ENCODE results near the gene TUSC2. TPM values are rescaled to one million over a fixed set of nuclear protein-coding genes. Genes with fewer than 3 reads are reported as not detected.

The TUSC2 gene
- total RNA-seq, 1 experiment from 2014 or later = 35.3 TPM

DNA sequence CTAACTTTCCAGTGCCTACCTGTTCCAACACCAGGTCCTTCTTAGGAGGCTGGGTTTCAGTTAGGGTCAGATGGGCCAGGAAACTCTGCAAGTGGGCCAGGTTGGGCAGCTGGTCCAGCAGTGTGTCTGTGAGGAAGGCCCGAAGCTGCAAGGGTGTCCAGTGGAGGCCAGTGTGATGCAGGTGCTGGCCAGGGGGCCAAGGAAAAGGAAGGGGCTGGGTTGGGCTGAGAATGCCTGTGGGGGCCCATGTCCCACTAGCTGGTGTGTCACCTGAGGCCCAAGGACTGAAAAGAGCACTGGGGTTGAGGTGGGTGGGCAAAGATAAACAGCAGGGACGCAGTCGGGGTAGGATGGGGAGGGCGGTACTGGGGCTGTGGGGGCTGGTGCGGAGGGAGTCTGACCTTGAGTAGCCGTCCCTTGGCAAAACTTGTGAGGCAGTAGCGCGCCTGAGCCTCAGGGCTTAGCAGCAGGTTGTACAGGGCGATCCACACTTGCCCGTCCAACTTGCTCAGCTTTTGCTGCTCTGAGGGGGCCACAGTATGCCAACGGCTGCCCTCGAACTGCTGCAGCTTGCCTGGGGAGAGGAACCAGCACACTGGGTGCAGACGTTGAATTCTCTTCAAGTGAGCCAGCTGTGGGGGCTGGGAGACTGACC, 14.1 kb upstream of the TUSC2 start:
- H3K4me1 ChIP-seq (ENCODE audit: control insufficient read depth, insufficient read depth, low read length) = 0 out of 2 replicates have a peak, but pooled peaks cover 6% of the 10 kb centered on the region
- no peaks in the 10 kb centered on the region for H3K27me3 ChIP-seq (ENCODE audit: control insufficient read depth, insufficient read depth, low read length)
- ATAC-seq (no peak), DNase-seq (ENCODE audit: low read depth, low spot score) (no peak)
- CTCF ChIA-PET = no interaction called here
- POLR2A ChIA-PET = no interaction called here
- no TSS peak for BruUV-seq (replicated peaks)
- no peaks in the 10 kb centered on the region for H3K36me3 ChIP-seq (ENCODE audit: control insufficient read depth, insufficient read depth, low read length)
- in situ Hi-C loops (cut with HindIII; ENCODE audit: low pct_unique_long_range_greater_than_20kb, low sequenced_read_pairs) = no loop called here
- no peaks in the 10 kb centered on the region for H3K9me3 ChIP-seq (ENCODE audit: control insufficient read depth, insufficient read depth, low read depth, low read length)
- TF ChIP-seq POLR2AphosphoS5 (IDR thresholded peaks at IDR 0.05; ENCODE audit: low read depth, low read length) (no peak), SIN3A (IDR thresholded peaks at IDR 0.05; ENCODE audit: borderline replicate concordance, insufficient read depth, low read depth, low read length) (no peak), REST (IDR thresholded peaks at IDR 0.05; ENCODE audit: insufficient read depth in 1 of 2, low read depth in 2 of 2, low read length in 1 of 2) (no peak), TCF7L2 (IDR thresholded peaks at IDR 0.05; ENCODE audit: low read depth, low read length) (no peak)
- TF ChIP-seq, protein P1, sequence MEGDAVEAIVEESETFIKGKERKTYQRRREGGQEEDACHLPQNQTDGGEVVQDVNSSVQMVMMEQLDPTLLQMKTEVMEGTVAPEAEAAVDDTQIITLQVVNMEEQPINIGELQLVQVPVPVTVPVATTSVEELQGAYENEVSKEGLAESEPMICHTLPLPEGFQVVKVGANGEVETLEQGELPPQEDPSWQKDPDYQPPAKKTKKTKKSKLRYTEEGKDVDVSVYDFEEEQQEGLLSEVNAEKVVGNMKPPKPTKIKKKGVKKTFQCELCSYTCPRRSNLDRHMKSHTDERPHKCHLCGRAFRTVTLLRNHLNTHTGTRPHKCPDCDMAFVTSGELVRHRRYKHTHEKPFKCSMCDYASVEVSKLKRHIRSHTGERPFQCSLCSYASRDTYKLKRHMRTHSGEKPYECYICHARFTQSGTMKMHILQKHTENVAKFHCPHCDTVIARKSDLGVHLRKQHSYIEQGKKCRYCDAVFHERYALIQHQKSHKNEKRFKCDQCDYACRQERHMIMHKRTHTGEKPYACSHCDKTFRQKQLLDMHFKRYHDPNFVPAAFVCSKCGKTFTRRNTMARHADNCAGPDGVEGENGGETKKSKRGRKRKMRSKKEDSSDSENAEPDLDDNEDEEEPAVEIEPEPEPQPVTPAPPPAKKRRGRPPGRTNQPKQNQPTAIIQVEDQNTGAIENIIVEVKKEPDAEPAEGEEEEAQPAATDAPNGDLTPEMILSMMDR (IDR thresholded peaks at IDR 0.05) = no peak
- H3K27ac ChIP-seq (ENCODE audit: low read length) = no peak overlapping the region
- H3K4me3 ChIP-seq (ENCODE audit: low read depth in 2 of 2, low read length in 2 of 2) = no peak overlapping the region
- intact Hi-C loops (cut with micrococcal nuclease; ENCODE audit: unreplicated experiment) = no loop called here

GRCh38 chr3:50341537-50341936, 13.5 kb upstream of the TUSC2 start:
- in situ Hi-C loops (cut with HindIII; ENCODE audit: low pct_unique_long_range_greater_than_20kb, low sequenced_read_pairs) = no loop called here
- no peak for DNase-seq (ENCODE audit: low read depth, low spot score)
- intact Hi-C loops (cut with micrococcal nuclease; ENCODE audit: unreplicated experiment) = no loop called here
- Histone ChIP-seq H3K9me3 (ENCODE audit: control insufficient read depth, insufficient read depth, low read depth, low read length) (no peaks in the 10 kb centered on the region), H3K36me3 (ENCODE audit: control insufficient read depth, insufficient read depth, low read length) (peaks cover 4% of the 10 kb centered on the region; the same call in 1 of the 2 replicates), H3K4me1 (ENCODE audit: control insufficient read depth, insufficient read depth, low read length) (0 out of 2 replicates have a peak, but pooled peaks cover 6% of the 10 kb centered on the region), H3K27ac (ENCODE audit: low read length) (no peak overlapping the region), H3K27me3 (ENCODE audit: control insufficient read depth, insufficient read depth, low read length) (no peaks in the 10 kb centered on the region), H3K4me3 (ENCODE audit: low read depth in 2 of 2, low read length in 2 of 2) (no peak overlapping the region)
- TF ChIP-seq TCF7L2 (IDR thresholded peaks at IDR 0.05; ENCODE audit: low read depth, low read length) (no peak), POLR2AphosphoS5 (IDR thresholded peaks at IDR 0.05; ENCODE audit: low read depth, low read length) (no peak), SIN3A (IDR thresholded peaks at IDR 0.05; ENCODE audit: borderline replicate concordance, insufficient read depth, low read depth, low read length) (no peak), REST (IDR thresholded peaks at IDR 0.05; ENCODE audit: insufficient read depth in 1 of 2, low read depth in 2 of 2, low read length in 1 of 2) (no peak)
- TF ChIP-seq, protein P1 (IDR thresholded peaks at IDR 0.05) = no peak
- ChIA-PET POLR2A (no interaction called here), CTCF (no interaction called here)
- no peak for ATAC-seq
- BruUV-seq (replicated peaks) = no TSS peak

Measured in Panc1 (cell line).